Neural cell (in vitro differentiated cells): ENCODE data around the gene DLGAP4.

ENCODE experiments used
- EP300 ChIP-seq: fragments of 450-650 bp; conservative IDR thresholded peaks from 2 replicates; pipeline ENCODE4 v1.6.1; 2014; ENCODE audit warnings: antibody characterized with exemption, mild to moderate bottlenecking, moderate library complexity; ENCODE audit not compliant: poor library complexity, severe bottlenecking
- EZH2 ChIP-seq: fragments of 200-600, 300-800 bp; shearing (Covaris generic), sonication (generic); IDR thresholded peaks from 2 replicates; pipeline ENCODE4 v1.6.1; 2014; ENCODE audit warnings: antibody characterized with exemption, low read length, borderline replicate concordance, mild to moderate bottlenecking; ENCODE audit not compliant: insufficient read depth, poor library complexity, severe bottlenecking
- TF ChIP-seq, protein P1 (sequence below): fragments of 450-650 bp; IDR thresholded peaks from 2 replicates; pipeline ENCODE4 v1.5.1; 2014; ENCODE audit warnings: antibody characterized with exemption, mild to moderate bottlenecking, moderate library complexity; ENCODE audit not compliant: poor library complexity, severe bottlenecking
- TF ChIP-seq, protein P2 (sequence below): IDR thresholded peaks from 2 replicates; pipeline ENCODE4 v1.6.1; 2012; ENCODE audit warnings: borderline replicate concordance

DNA sequence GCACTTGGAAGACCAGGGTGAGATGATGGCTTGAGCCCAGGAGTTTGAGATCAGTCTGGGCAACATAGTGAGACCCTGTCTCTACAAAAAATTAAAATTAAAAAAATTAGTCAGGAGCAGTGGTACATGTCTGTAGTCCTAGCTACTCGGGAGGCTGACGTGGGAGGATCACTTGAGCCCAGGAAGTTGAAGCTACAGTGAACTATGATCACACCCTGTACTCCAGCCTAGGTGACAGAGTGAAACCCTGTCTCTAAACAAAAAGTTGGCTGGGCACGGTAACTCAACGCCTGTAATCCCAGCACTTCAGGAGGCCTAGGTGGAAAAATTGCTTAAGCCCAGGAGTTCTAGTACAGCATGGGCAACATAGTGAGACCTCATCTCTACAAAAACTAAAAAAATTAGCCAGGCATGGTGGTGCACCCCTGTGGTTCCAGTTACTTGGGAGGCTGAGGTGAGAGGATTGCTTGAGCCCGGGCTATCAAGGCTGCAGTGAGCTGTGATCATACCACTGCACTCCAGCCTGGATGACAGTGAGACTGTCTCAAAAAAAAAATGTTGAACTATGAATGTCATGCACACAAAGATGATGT, 174.4 kb downstream of the DLGAP4 start:
- TF ChIP-seq, protein P1, sequence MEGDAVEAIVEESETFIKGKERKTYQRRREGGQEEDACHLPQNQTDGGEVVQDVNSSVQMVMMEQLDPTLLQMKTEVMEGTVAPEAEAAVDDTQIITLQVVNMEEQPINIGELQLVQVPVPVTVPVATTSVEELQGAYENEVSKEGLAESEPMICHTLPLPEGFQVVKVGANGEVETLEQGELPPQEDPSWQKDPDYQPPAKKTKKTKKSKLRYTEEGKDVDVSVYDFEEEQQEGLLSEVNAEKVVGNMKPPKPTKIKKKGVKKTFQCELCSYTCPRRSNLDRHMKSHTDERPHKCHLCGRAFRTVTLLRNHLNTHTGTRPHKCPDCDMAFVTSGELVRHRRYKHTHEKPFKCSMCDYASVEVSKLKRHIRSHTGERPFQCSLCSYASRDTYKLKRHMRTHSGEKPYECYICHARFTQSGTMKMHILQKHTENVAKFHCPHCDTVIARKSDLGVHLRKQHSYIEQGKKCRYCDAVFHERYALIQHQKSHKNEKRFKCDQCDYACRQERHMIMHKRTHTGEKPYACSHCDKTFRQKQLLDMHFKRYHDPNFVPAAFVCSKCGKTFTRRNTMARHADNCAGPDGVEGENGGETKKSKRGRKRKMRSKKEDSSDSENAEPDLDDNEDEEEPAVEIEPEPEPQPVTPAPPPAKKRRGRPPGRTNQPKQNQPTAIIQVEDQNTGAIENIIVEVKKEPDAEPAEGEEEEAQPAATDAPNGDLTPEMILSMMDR = no peak
- TF ChIP-seq, protein P2, sequence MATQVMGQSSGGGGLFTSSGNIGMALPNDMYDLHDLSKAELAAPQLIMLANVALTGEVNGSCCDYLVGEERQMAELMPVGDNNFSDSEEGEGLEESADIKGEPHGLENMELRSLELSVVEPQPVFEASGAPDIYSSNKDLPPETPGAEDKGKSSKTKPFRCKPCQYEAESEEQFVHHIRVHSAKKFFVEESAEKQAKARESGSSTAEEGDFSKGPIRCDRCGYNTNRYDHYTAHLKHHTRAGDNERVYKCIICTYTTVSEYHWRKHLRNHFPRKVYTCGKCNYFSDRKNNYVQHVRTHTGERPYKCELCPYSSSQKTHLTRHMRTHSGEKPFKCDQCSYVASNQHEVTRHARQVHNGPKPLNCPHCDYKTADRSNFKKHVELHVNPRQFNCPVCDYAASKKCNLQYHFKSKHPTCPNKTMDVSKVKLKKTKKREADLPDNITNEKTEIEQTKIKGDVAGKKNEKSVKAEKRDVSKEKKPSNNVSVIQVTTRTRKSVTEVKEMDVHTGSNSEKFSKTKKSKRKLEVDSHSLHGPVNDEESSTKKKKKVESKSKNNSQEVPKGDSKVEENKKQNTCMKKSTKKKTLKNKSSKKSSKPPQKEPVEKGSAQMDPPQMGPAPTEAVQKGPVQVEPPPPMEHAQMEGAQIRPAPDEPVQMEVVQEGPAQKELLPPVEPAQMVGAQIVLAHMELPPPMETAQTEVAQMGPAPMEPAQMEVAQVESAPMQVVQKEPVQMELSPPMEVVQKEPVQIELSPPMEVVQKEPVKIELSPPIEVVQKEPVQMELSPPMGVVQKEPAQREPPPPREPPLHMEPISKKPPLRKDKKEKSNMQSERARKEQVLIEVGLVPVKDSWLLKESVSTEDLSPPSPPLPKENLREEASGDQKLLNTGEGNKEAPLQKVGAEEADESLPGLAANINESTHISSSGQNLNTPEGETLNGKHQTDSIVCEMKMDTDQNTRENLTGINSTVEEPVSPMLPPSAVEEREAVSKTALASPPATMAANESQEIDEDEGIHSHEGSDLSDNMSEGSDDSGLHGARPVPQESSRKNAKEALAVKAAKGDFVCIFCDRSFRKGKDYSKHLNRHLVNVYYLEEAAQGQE = no peak
- TF ChIP-seq EZH2 (no peak), EP300 (no peak)
